GM13976 (cell line): ENCODE measurements around the gene LOXL3.

ENCODE experiments used
- DNase-seq: peaks from one replicate; pipeline ENCODE4 v3.0.0; 2012; ENCODE audit warnings: low spot score
- in situ Hi-C: fragments of 300-500 bp; cut with MboI; formaldehyde crosslinking; loops from one replicate; pipeline ENCODE4 v1.12.0; 2022; ENCODE audit warnings: low sequenced_read_pairs, mixed read lengths, inconsistent platforms; ENCODE audit not compliant: unreplicated experiment
- TF ChIP-seq, protein P1 (sequence below): IDR thresholded peaks from 2 replicates; pipeline ENCODE4 v1.5.1; 2012; ENCODE audit warnings: borderline replicate concordance, mild to moderate bottlenecking; ENCODE audit not compliant: insufficient read depth; ENCODE audit errors: extremely low read depth, missing control alignments, control extremely low read depth

LOXL3 gene

DNA sequence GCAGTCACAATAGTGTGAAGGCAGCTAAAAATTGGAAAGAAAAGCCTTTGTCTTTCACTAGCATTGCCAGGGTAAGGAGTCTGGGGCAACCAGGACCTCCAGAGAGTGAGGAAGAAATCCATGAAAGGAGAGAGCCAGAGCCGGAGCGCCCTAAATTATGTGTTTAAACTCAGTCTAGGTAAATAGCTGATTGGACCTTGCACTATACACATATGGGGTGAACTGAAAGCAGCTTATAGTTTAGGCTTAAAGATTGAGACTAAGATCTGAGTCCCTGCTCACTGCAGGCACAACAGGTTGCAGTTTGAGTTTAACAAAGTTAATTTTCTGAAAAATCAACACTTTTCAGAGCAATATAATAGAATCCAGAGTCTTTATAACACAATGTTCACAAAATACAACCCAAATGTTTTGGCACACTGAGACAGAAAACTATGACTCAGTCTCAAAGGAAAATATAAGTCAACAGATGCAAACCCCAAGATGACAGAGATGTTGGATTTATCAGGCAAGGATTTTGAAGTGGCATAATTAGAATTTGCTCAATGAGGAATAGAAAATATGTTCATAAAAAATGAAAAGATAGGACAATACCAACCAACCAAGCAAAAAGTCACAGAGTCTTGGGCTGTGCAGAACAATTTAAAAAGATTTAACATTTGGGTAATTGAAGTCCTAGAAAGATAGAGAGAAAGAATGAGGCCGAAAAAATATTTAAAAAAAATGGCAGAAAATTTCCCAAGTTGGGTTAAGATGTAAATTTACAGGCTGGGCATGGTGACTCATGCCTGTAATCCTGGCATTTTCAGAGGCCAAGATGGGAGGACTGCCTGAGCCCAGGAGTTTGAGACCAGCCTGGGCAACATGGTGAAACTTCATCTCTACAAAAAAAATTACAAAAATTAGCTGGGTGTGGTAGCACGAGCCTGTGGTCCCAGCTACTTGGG, 40.4 kb upstream of the LOXL3 start:
- TF ChIP-seq, protein P1, sequence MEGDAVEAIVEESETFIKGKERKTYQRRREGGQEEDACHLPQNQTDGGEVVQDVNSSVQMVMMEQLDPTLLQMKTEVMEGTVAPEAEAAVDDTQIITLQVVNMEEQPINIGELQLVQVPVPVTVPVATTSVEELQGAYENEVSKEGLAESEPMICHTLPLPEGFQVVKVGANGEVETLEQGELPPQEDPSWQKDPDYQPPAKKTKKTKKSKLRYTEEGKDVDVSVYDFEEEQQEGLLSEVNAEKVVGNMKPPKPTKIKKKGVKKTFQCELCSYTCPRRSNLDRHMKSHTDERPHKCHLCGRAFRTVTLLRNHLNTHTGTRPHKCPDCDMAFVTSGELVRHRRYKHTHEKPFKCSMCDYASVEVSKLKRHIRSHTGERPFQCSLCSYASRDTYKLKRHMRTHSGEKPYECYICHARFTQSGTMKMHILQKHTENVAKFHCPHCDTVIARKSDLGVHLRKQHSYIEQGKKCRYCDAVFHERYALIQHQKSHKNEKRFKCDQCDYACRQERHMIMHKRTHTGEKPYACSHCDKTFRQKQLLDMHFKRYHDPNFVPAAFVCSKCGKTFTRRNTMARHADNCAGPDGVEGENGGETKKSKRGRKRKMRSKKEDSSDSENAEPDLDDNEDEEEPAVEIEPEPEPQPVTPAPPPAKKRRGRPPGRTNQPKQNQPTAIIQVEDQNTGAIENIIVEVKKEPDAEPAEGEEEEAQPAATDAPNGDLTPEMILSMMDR = no peak
- in situ Hi-C loops = loop anchor here (10.0 kb wide), 1 partner anchor 109 kb away; the partner anchor contains the start of genes CCDC142 and TTC31
- no peak for DNase-seq

DNA sequence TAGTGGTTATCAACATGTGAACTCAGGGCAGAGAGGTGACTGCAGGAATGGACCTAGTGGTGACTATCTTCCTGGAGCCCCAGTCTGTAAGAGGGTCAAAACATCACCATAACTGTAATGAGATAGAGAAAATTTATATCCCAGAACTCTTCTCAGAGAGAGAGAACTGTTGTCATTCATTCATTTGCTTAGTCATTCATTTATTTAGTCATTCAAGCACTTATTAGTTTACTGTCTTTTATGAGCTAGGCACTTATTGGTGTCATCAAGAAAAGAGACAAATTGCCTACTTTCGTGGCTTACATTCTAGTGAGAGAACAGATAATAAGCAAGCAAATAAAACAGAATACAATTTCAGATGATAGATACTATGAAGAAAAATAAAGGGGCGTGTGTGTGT, 34.9 kb upstream of the LOXL3 start:
- DNase-seq = no peak
- TF ChIP-seq, protein P1 = no peak
- in situ Hi-C loops = loop anchor here (10.0 kb wide), 1 partner anchor 54 kb away; no protein-coding TSS in a partner anchor

DNA sequence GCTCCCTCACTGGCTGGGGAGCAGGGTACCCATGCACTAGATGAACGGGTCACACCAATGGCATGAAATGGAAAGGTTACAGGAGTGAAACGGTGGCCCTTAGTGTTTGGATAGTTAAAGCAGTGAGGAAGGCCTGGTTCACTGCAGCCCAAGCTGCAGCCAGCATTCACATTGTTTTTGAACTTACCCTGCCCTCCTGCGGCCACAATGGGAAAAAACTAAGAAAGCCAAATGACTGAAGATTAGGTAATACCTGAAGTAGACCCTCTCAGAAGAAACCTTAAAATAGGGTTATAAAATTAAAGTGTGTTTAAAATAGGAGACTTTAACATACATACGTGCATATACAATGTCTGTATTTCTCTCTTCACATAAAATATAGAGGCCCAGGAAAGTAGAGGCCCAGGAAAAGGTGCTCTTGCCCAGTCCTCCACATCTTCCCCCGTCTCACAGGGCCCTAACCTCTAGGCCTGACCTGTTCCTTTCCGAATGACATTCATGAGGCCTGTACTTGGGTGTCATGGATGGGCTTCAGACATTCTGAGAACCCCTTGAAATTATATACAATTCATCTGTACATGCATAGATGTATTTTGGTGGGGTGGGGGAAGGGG, 34.0 kb upstream of the LOXL3 start:
- DNase-seq = peak; percentile 82
- in situ Hi-C loops = loop anchor here (10.0 kb wide), 1 partner anchor 53 kb away; no protein-coding TSS in a partner anchor
- TF ChIP-seq, protein P1 = peak; percentile 72

DNA sequence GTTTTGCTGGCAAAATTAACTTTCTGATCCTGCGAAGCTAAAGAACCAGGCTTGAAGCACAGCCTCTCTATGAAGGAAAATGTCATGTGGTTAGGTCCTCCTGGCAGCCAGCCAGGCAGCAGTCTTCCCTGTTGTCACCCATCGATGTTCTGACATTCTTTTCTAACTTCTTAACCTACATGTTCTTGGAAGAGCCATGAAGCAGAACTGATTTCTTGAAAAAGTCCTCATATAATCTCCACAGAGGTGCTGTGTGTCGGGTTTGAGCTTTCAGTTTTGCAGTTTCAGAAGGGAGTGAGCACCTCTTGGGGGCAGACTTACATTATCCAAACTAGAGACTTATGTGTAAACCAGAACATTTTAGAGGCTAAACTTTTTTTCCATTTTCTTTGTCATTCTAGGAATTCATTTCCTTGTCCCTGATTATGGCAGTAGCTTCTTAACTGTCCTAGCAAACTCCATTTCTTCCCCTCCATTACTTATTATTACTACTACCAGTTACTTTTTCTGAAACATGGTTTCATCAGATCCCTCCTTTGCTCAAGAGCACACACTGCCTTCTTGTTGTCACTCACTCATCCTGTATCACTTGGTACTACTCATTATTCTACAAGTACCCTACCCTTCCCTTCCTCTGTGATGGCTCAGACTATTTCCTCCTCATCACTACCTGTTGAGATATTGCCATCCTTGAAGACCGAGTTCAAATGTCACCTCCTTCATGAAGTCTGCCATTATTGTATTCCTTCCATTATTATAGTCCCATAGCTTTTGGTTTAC, 31.9 kb upstream of the LOXL3 start:
- TF ChIP-seq, protein P1 = peak; percentile 20
- peak; percentile 47 for DNase-seq

DNA sequence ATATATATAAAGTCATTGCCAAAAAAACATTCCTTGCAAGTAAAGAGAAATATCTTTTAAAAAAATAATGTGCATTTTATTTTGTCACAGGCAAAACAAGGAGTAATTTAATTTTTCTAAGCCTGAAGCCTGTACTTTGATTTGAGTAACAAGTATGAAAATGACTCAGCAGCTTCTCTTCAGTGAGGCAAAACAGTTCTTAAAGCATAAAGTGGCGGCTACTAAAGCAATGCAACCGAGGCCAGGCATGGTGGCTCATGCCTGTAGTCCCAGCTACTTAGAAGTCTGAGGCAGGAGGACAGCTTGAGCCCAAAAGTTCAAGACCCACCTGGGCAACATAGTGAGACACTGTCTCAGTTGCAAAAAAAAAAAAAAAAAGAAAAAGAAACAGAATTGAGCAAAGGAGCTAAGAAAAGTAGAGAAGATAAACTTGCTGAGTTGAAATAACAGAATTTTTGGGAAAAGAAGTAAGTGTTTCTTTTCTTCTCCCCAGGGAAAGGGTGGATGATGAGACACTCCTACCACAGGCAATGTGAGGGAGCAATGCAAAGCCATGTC, 30.4 kb upstream of the LOXL3 start:
- in situ Hi-C loops = loop anchor here (10.0 kb wide), 1 partner anchor 49 kb away; no protein-coding TSS in a partner anchor
- TF ChIP-seq, protein P1 = no peak
- peak; percentile 37 for DNase-seq

More for the DNA sequence above, 31.9 kb upstream of the LOXL3 start:
- in situ Hi-C loops = loop anchor here (10.0 kb wide), 1 partner anchor 51 kb away; no protein-coding TSS in a partner anchor

DNA sequence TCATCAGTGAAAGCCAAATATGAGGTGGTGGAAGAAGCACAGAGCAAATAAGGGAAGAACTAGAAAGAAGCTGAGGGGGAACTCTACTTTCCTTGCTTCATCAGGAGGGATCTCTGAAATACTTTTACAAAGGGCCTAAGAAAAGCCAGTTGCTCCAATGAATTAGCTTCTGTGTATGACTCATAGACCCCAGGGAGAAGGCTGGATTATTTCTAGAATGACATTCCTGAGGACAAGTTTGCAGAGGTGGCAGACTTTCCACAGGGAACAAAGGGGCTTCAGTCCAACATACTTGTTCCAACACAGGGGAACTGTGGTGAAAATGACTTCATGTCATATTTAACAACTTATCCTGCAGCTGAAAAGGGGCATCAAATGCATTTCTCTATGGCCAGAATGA, 29.8 kb upstream of the LOXL3 start:
- in situ Hi-C loops = loop anchor here (10.0 kb wide), 1 partner anchor 49 kb away; no protein-coding TSS in a partner anchor
- TF ChIP-seq, protein P1 = no peak
- no peak for DNase-seq
